DOHH2 (cell line): Measurements from ENCODE around the gene BCO2.
"Not testable (repeated sequence)": the region's sequence is repeated elsewhere in the genome, so short reads cannot be mapped to it uniquely, and the experiment has no call there.

Experiments used
- H3F3A ChIP-seq: fragments of 200-600 bp; sonication (generic), shearing (Covaris generic); 2 replicates; pipeline ENCODE4 v1.6.0; 2016; ENCODE audit warnings: antibody characterized with exemption, mild to moderate bottlenecking; ENCODE audit not compliant: control insufficient read depth, insufficient read depth
- H3K27ac ChIP-seq: fragments of 200-600 bp; sonication (generic); 2 replicates; pipeline ENCODE4 v1.5.1; 2014; ENCODE audit warnings: low read depth, mild to moderate bottlenecking, low read length, moderate library complexity
- H3K27me3 ChIP-seq: fragments of 200-600 bp; sonication (generic); 2 replicates; pipeline ENCODE4 v1.6.1; 2014; ENCODE audit warnings: mild to moderate bottlenecking, low read length, mixed read lengths; ENCODE audit not compliant: control insufficient read depth
- H3K36me3 ChIP-seq: fragments of 200-600 bp; sonication (generic); 2 replicates; pipeline ENCODE4 v1.6.1; 2014; ENCODE audit warnings: mild to moderate bottlenecking, low read length, moderate library complexity, mixed read lengths; ENCODE audit not compliant: control insufficient read depth
- H3K4me1 ChIP-seq: fragments of 200-600 bp; sonication (generic); 2 replicates; pipeline ENCODE4 v1.6.1; 2014; ENCODE audit warnings: mild to moderate bottlenecking, low read length, mixed read lengths; ENCODE audit not compliant: control insufficient read depth
- H3K4me2 ChIP-seq: fragments of 200-600 bp; sonication (generic); 2 replicates; pipeline ENCODE4 v1.6.0; 2014; ENCODE audit warnings: mild to moderate bottlenecking, low read length, moderate library complexity
- H3K4me3 ChIP-seq: fragments of 200-600 bp; sonication (generic); 2 replicates; pipeline ENCODE4 v1.5.1; 2014; ENCODE audit warnings: mild to moderate bottlenecking, low read length, mixed read lengths
- H3K79me2 ChIP-seq: fragments of 200-600 bp; sonication (generic); 2 replicates; pipeline ENCODE4 v1.6.1; 2014; ENCODE audit warnings: mild to moderate bottlenecking, low read length, mixed read lengths; ENCODE audit not compliant: control insufficient read depth
- H3K9me2 ChIP-seq: fragments of 200-600 bp; sonication (generic); replicated peaks from 2 replicates; pipeline ENCODE4 v1.6.1; 2014; ENCODE audit warnings: mild to moderate bottlenecking, low read length, mixed read lengths; ENCODE audit not compliant: control insufficient read depth
- H3K9me3 ChIP-seq: fragments of 200-600 bp; sonication (generic); 2 replicates; pipeline ENCODE4 v1.6.1; 2014; ENCODE audit warnings: antibody characterized with exemption, low read length, mixed read lengths; ENCODE audit not compliant: control insufficient read depth, insufficient read depth
- H4K20me1 ChIP-seq: fragments of 200-600 bp; sonication (generic); 2 replicates; pipeline ENCODE4 v1.6.0; 2014; ENCODE audit warnings: low read depth, mild to moderate bottlenecking, antibody characterized with exemption, low read length, moderate library complexity; ENCODE audit not compliant: control insufficient read depth, insufficient read depth
- CTCF ChIP-seq: fragments of 200-600 bp; sonication (generic); IDR thresholded peaks from one replicate; pipeline ENCODE4 v1.5.1; 2014; ENCODE audit warnings: antibody characterized with exemption, mild to moderate bottlenecking, low read depth, low read length; ENCODE audit not compliant: poor library complexity, severe bottlenecking
- EZH2phosphoT487 ChIP-seq: fragments of 200-600 bp; sonication (generic); IDR thresholded peaks from 2 replicates; pipeline ENCODE4 v1.6.1; 2017; ENCODE audit warnings: borderline replicate concordance, mild to moderate bottlenecking, antibody characterized with exemption, low read length, moderate library complexity, mixed read lengths

The BCO2 gene

GRCh38 chr11:112185883-112186282 is 10.6 kb downstream of the BCO2 start:
- Histone ChIP-seq H3K4me2 (no peak overlapping the region), H3K79me2 (no peaks in the 10 kb centered on the region), H3K9me3 (no peaks in the 10 kb centered on the region), H3F3A (no peaks in the 10 kb centered on the region), H3K4me1 (no peaks in the 10 kb centered on the region), H3K36me3 (no peaks in the 10 kb centered on the region), H3K9me2 (no peaks in the 10 kb centered on the region), H3K4me3 (no peak overlapping the region), H3K27me3 (peaks cover 4% of the 10 kb centered on the region; the same call in 1 of the 2 replicates), H3K27ac (no peak overlapping the region), H4K20me1 (no peaks in the 10 kb centered on the region)
- TF ChIP-seq CTCF (no peak), EZH2phosphoT487 (no peak)

GRCh38 chr11:112186304-112186703 is 11.0 kb downstream of the BCO2 start:
- Histone ChIP-seq H3K79me2 (no peaks in the 10 kb centered on the region), H3K9me3 (no peaks in the 10 kb centered on the region), H3K27me3 (peaks cover 4% of the 10 kb centered on the region; the same call in 1 of the 2 replicates), H3K4me3 (no peak overlapping the region), H3K27ac (no peak overlapping the region), H3K9me2 (no peaks in the 10 kb centered on the region), H4K20me1 (no peaks in the 10 kb centered on the region), H3K36me3 (no peaks in the 10 kb centered on the region), H3F3A (no peaks in the 10 kb centered on the region), H3K4me1 (no peaks in the 10 kb centered on the region), H3K4me2 (no peak overlapping the region)
- no peak for TF ChIP-seq CTCF
- no peak for TF ChIP-seq EZH2phosphoT487

GRCh38 chr11:112195113-112195512 is 19.8 kb downstream of the BCO2 start:
- not testable (repeated sequence) for H3K79me2 ChIP-seq

GRCh38 chr11:112195951-112196351 is 20.6 kb downstream of the BCO2 start:
- TF ChIP-seq EZH2phosphoT487 (no peak), CTCF (no peak)
- Histone ChIP-seq H3K79me2 (no peaks in the 10 kb centered on the region), H3F3A (no peaks in the 10 kb centered on the region), H3K9me2 (no peaks in the 10 kb centered on the region), H3K36me3 (no peaks in the 10 kb centered on the region), H3K4me3 (no peak overlapping the region), H4K20me1 (no peaks in the 10 kb centered on the region), H3K4me1 (peaks cover 7% of the 10 kb centered on the region), H3K27ac (no peak overlapping the region), H3K27me3 (peaks cover 18% of the 10 kb centered on the region), H3K9me3 (no peaks in the 10 kb centered on the region), H3K4me2 (no peak overlapping the region)

More at GRCh38 chr11:112195113-112195512, 19.8 kb downstream of the BCO2 start:
- H3K9me3 ChIP-seq, H3K9me2 ChIP-seq, H3K4me1 ChIP-seq, H4K20me1 ChIP-seq, H3K4me2 ChIP-seq, H3K36me3 ChIP-seq, H3K4me3 ChIP-seq, H3F3A ChIP-seq, H3K27ac ChIP-seq: not testable (repeated sequence)
- peaks cover 15% of the 10 kb centered on the region for H3K27me3 ChIP-seq
